ENCODE data around the gene WDR86.

The WDR86 gene

GRCh38 chr7:151393031-151393977 is 16.5 kb downstream of the WDR86 start:
- DNase-seq (ENCODE audit: low read depth in 1 of 2, low spot score in 1 of 2) = no peak

- DNase-seq (ENCODE audit: low read depth in 1 of 2, low spot score in 1 of 2) = no peak
Measured at GRCh38 chr7:151392426-151392825, 17.4 kb downstream of the WDR86 start.

- DNase-seq (ENCODE audit: low read depth in 1 of 2, low spot score in 1 of 2) = no peak
Measured at GRCh38 chr7:151392002-151392401, 17.8 kb downstream of the WDR86 start.

- DNase-seq (ENCODE audit: low read depth in 1 of 2, low spot score in 1 of 2) = no peak
Measured at GRCh38 chr7:151391358-151391730, 18.5 kb downstream of the WDR86 start.

GRCh38 chr7:151390598-151391357 is 19.1 kb downstream of the WDR86 start:
- DNase-seq (ENCODE audit: low read depth in 1 of 2, low spot score in 1 of 2) = no peak

GRCh38 chr7:151389768-151390597 is 19.9 kb downstream of the WDR86 start:
- no peak for DNase-seq (ENCODE audit: low read depth in 1 of 2, low spot score in 1 of 2)

GRCh38 chr7:151389096-151389767 is 20.6 kb downstream of the WDR86 start:
- DNase-seq (ENCODE audit: low read depth in 1 of 2, low spot score in 1 of 2) = no peak

- DNase-seq (ENCODE audit: low read depth in 1 of 2, low spot score in 1 of 2) = no peak
Measured at GRCh38 chr7:151388430-151388829, 21.4 kb downstream of the WDR86 start.

- no peak for DNase-seq (ENCODE audit: low read depth in 1 of 2, low spot score in 1 of 2)
Measured at GRCh38 chr7:151388007-151388297, 21.9 kb downstream of the WDR86 start.

GRCh38 chr7:151387161-151388006 is 22.5 kb downstream of the WDR86 start:
- no peak for DNase-seq (ENCODE audit: low read depth in 1 of 2, low spot score in 1 of 2)

- DNase-seq (ENCODE audit: low read depth in 1 of 2, low spot score in 1 of 2) = no peak
Measured at GRCh38 chr7:151386301-151387160, 23.3 kb downstream of the WDR86 start.

- DNase-seq (ENCODE audit: low read depth in 1 of 2, low spot score in 1 of 2) = no peak
Measured at GRCh38 chr7:151385626-151386300, 24.1 kb downstream of the WDR86 start.

- no peak for DNase-seq (ENCODE audit: low read depth in 1 of 2, low spot score in 1 of 2)
Measured at GRCh38 chr7:151384776-151385625, 24.8 kb downstream of the WDR86 start.

GRCh38 chr7:151384352-151384697 is 25.5 kb downstream of the WDR86 start:
- no peak for DNase-seq (ENCODE audit: low read depth in 1 of 2, low spot score in 1 of 2)

GRCh38 chr7:151383638-151384351 is 26.0 kb downstream of the WDR86 start:
- DNase-seq (ENCODE audit: low read depth in 1 of 2, low spot score in 1 of 2) = no peak

GRCh38 chr7:151382079-151382885 is 27.6 kb downstream of the WDR86 start:
- no peak for DNase-seq (ENCODE audit: low read depth in 1 of 2, low spot score in 1 of 2)
